Mesodermal cell (in vitro differentiated cells): Measurements from ENCODE around the gene CCDC73. TPM values are rescaled to one million over a fixed set of nuclear protein-coding genes. Genes with fewer than 3 reads are reported as not detected.

Experiments
- H3K27ac ChIP-seq: 2 replicates; pipeline ENCODE4 v1.7.0; 2013; ENCODE audit warnings: mild to moderate bottlenecking, low read depth, low read length, moderate library complexity; ENCODE audit not compliant: severe bottlenecking
- H3K36me3 ChIP-seq: 2 replicates; pipeline ENCODE4 v1.7.1; 2013; ENCODE audit warnings: mild to moderate bottlenecking, low read length, moderate library complexity; ENCODE audit not compliant: control insufficient read depth, insufficient read depth
- H3K4me1 ChIP-seq: one replicate; pipeline ENCODE4 v1.7.1; 2013; ENCODE audit warnings: mild to moderate bottlenecking, low read length; ENCODE audit not compliant: insufficient read depth, control insufficient read depth, poor library complexity, severe bottlenecking
- H3K4me3 ChIP-seq: 2 replicates; pipeline ENCODE4 v1.7.0; 2013; ENCODE audit warnings: low read length, control low read depth, mild to moderate bottlenecking; ENCODE audit not compliant: insufficient read depth, poor library complexity, severe bottlenecking; ENCODE audit errors: extremely low read depth
- H3K9me3 ChIP-seq: 2 replicates; pipeline ENCODE4 v1.7.1; 2013; ENCODE audit warnings: mild to moderate bottlenecking, low read length, moderate library complexity; ENCODE audit not compliant: control insufficient read depth
- WGBS, 2 experiments: methylation state at CpG; one replicate each; pipeline ENCODE4 v1.1.5; 2013; ENCODE audit warnings: missing lambda C conversion rate in 2 of 2; ENCODE audit not compliant: insufficient coverage in 2 of 2; 5-methylcytosine and 5-hydroxymethylcytosine counted together
- polyA plus RNA-seq, 2 experiments: library from polyadenylated mRNA; stranded (reverse); fragments of 50-300 nt; gene quantifications; one replicate each; pipeline ENCODE4 v1.2.3, GENCODE V29; 2013

The CCDC73 gene
- polyA plus RNA-seq (2013, experiment 1 of 2): not detected
- polyA plus RNA-seq (2013, experiment 2 of 2): not detected

DNA sequence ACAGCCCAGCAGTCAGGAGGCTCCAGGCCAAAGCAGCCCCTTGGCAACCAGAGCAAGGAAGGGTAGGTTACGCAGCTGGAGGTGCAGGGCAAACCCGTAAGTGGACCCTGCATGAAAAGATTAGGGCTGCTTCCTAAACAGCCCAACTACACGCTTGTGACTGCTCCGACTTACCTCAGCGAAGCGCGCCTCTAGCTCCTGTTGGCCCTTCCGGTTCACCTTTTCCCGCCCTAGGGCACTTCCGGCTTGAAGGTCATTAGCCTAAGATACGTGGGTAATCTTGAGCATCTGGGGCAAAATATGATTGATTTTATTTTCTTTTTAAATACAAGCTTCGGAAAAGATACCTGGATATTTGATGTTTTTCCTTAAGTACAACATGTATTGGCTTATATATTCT, at the start of gene CCDC73:
Gene CCDC73 (minus strand): TSS at position 224 of the 400 bp plus-strand sequence. CDS start 34,419 bp downstream, outside the sequence.
- H3K4me3 ChIP-seq: no peak within 1 kb of the TSS
- WGBS, 2 experiments: 95 to 96% methylated on average over 8 to 9 of the region's 12 CpGs

DNA sequence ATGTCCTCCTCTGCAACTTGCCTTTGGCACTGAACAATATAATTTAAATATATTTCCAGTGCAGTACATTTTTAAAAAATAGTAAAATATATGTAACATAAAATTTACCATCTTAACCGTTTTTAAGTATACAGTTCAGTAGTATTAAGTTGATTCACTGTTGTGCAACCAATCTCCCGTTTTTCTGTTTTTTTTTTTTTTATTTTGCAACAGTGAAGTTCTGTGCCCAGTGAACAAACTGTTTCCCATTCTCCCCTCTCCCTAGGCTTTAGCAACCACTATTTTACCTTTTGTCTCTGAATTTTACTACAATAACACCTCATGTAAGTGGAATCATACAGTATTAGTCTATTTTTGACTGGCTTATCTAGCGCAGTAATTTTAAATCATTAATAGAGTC, 49.1 kb upstream of the CCDC73 start:
- Histone ChIP-seq H3K36me3 (no peaks in the 10 kb centered on the region), H3K4me3 (no peak overlapping the region), H3K9me3 (no peaks in the 10 kb centered on the region), H3K4me1 (no peaks in the 10 kb centered on the region), H3K27ac (no peak overlapping the region)
- WGBS, 2 experiments: no CpG with 5 or more reads among the region's 3 CpGs

More for the DNA sequence above, at the start of gene CCDC73:
- Histone ChIP-seq H3K9me3 (no peaks in the 10 kb centered on the region), H3K27ac (no peak within 1 kb of the TSS), H3K36me3 (no peaks in the 10 kb centered on the region), H3K4me1 (no peaks in the 10 kb centered on the region)

DNA sequence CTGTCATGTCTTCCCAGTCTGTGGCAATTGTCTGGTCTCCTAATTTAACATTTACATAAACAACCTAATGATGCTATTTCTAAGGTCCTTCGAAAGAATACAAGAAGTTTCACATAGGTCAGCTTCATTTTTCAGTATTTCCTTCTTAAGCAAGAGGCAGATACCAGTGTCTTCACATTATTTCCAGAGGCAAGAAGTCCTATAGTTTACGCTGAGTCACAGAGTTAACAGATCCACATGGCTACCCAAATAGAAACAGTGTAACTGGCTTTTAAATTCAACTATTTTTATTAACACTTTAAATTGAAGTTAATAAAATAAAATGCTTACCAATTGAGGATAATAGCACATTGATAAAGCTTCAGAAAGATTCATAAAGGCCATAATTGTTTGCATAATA, 46.1 kb upstream of the CCDC73 start:
- H3K36me3 ChIP-seq: no peaks in the 10 kb centered on the region
- H3K4me1 ChIP-seq: no peaks in the 10 kb centered on the region
- no peak overlapping the region for H3K4me3 ChIP-seq
- whole genome bisulfite sequencing, 2 experiments: 83 to 100% methylated on average over 1 to 2 of the region's 2 CpGs
- H3K9me3 ChIP-seq: no peaks in the 10 kb centered on the region
- H3K27ac ChIP-seq: no peak overlapping the region

DNA sequence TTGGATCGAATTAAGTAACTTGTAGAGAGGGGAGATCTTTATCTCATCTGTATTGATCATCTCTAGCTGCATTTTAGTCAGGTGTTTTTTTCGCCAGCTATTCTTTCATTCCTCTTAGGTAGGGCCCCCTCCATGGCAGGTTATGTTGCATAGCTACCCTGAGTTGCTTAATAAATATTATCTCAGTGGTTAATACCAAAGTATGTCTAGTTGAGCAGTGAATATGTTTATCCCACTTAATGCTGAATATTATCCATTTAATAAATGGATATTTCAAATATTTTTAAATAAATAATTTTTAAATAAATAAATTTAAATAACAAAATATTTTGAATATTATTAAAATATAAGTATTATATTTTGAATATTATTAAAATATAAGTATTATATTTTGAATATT, 44.8 kb upstream of the CCDC73 start:
- WGBS, 2 experiments: no CpG with 5 or more reads among the region's 2 CpGs
- H3K9me3 ChIP-seq: no peaks in the 10 kb centered on the region
- H3K4me1 ChIP-seq: no peaks in the 10 kb centered on the region
- no peaks in the 10 kb centered on the region for H3K36me3 ChIP-seq
- no peak overlapping the region for H3K4me3 ChIP-seq
- no peak overlapping the region for H3K27ac ChIP-seq

DNA sequence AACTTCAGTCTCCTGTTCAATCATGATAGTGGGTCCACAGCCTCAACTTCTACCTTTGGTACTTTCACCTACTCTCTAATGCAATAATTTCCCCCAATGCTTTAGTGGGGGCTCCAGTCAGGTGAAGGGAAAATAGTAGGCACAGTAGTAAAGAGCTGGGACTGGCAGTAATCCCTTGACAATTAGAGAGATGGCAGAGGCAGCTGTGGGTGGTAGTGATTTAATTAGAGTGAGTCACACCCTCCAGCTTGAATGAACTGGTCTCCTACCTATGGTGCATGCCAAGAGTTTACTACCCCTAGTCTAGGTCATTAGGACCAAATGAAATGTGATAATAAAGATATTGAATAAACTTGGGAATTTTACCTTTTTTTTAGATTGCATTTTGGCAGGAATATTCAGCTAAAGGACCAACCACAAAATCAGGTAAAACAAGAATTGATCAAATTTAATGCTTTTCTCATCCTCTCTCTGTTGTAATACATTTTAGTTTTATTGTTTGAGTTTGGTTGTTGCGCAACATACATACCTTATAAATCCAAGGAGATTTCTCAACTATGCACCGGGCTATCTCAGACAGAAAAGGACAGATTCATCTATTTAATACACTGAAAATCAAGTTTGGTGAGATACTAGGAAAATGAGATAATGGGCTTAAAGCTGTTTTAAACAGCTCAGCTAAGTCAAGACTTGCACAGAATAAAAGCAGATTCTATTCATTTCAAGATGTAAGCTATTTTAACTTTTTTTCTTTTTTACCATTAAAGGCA, 44.2 kb upstream of the CCDC73 start:
- no peaks in the 10 kb centered on the region for H3K4me1 ChIP-seq
- no CpG with 5 or more reads among the region's 2 CpGs for WGBS, 2 experiments

DNA sequence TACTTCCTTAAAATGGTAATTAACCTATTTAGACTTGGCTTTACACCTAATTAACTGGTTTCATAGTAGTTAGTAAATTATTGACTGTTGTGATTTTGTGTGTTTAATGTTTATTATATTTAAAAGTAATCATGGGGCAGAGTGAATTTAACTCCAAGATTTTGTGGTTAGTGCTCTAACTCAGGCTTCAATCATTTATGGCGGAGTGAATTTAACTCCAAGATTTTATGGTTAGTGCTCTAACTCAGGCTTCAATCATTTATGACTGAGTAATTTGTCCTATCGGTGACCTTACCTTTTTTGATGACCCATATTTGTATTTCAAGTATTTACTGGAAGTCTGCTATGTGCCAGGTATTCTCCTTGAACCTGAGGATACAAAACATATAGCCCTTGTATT, 42.5 kb upstream of the CCDC73 start:
- no peak overlapping the region for H3K27ac ChIP-seq
- 100% methylated on average over 1 of the region's 2 CpGs for WGBS, 2 experiments
- H3K4me1 ChIP-seq: no peaks in the 10 kb centered on the region
- H3K9me3 ChIP-seq: no peaks in the 10 kb centered on the region
- no peaks in the 10 kb centered on the region for H3K36me3 ChIP-seq
- H3K4me3 ChIP-seq: no peak overlapping the region

More for the DNA sequence above, 44.2 kb upstream of the CCDC73 start:
- no peaks in the 10 kb centered on the region for H3K36me3 ChIP-seq
- no peak overlapping the region for H3K27ac ChIP-seq
- no peaks in the 10 kb centered on the region for H3K9me3 ChIP-seq
- H3K4me3 ChIP-seq: no peak overlapping the region

DNA sequence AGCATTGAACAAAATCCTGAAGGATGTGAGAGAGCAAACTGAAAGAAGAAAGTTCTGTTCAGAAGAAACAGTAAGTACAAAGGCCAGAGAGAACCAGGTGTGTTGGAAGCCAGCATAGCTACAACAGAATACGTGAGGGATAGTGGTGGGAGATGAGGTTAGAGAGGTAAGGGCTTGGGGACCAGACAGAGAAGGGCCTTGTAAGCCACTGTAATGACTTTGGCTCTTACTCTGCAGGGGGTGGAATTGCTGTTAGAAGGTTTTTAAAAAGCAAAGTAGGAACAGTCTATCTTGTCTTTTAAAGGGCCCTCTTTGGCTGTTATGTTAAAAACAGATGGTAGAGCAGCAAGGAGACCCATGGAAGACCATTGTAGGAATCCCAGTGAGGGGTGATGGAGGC, 39.5 kb upstream of the CCDC73 start:
- WGBS, 2 experiments: 87 to 91% methylated on average over 1 of the region's 1 CpG
- no peaks in the 10 kb centered on the region for H3K36me3 ChIP-seq
- H3K4me3 ChIP-seq: no peak overlapping the region
- H3K27ac ChIP-seq: no peak overlapping the region
- no peaks in the 10 kb centered on the region for H3K9me3 ChIP-seq
- no peaks in the 10 kb centered on the region for H3K4me1 ChIP-seq

DNA sequence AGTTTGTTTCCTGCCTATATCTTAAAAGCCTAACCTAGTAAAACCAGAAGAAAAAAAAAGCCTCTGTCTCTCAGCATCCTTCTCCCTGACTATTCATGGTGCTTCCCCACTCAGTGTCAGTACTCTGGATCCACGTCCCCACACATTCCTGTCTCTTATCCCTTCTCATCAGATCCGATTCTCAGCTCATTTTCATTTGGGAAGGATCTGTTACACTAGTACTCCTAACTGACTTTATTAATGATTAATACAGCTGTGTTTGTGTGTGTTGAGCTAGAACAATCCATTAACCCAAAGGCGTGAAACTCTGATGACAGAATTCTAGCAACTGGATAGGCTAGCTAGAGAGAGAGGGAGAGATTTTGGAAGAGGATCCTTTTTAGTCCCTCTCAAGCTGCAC, 36.8 kb upstream of the CCDC73 start:
- H3K4me1 ChIP-seq: no peaks in the 10 kb centered on the region
- 63% methylated on average over 1 of the region's 3 CpGs; no CpG with 5 or more reads in 1 of the 2 experiments for WGBS, 2 experiments

DNA sequence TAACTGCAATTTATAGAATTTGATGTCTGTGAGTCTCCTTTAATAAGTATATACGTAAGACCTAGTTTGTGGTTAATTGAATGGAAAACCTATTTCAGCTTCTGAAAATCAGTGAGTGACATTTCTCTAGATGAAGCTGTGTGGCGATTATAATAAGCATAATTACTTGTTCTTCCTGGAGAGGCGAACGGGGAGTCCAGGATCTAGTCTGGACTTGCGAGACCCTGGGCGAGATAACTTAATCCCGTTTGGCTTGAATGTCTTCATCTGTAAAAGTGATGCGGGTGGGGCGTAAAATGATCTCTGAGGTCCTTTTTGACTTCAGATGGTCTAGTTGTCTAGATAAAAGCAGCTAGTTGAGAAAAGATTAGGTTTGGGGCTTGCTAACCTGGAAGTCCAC, 36.3 kb upstream of the CCDC73 start:
- no peaks in the 10 kb centered on the region for H3K9me3 ChIP-seq
- no peaks in the 10 kb centered on the region for H3K4me1 ChIP-seq
- WGBS, 2 experiments: 86 to 97% methylated on average over 8 of the region's 9 CpGs
- H3K4me3 ChIP-seq: no peak overlapping the region
- H3K36me3 ChIP-seq: no peaks in the 10 kb centered on the region
- H3K27ac ChIP-seq: no peak overlapping the region

More for the DNA sequence above, 36.8 kb upstream of the CCDC73 start:
- no peak overlapping the region for H3K27ac ChIP-seq
- H3K4me3 ChIP-seq: no peak overlapping the region
- H3K9me3 ChIP-seq: no peaks in the 10 kb centered on the region
- no peaks in the 10 kb centered on the region for H3K36me3 ChIP-seq

DNA sequence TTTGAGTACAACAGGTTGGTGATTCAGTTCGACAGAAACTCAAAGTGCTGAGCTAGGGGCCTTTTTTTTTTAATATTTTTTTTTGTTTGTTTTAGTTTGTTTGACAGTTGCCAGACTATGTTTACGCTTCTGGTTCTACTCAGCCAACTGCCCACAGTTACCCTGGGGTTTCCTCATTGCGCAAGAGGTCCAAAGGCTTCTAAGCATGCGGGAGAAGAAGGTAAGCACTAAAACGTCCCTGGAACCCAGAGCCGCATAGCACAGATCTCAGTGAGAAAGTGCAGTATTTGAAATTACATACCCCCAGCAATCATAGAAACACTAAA, 35.9 kb upstream of the CCDC73 start:
- Histone ChIP-seq H3K27ac (no peak overlapping the region), H3K4me1 (no peaks in the 10 kb centered on the region), H3K9me3 (no peaks in the 10 kb centered on the region), H3K36me3 (no peaks in the 10 kb centered on the region), H3K4me3 (peak overlapping the region; percentile 45)
- 57 to 77% methylated on average over 2 to 3 of the region's 6 CpGs for WGBS, 2 experiments

DNA sequence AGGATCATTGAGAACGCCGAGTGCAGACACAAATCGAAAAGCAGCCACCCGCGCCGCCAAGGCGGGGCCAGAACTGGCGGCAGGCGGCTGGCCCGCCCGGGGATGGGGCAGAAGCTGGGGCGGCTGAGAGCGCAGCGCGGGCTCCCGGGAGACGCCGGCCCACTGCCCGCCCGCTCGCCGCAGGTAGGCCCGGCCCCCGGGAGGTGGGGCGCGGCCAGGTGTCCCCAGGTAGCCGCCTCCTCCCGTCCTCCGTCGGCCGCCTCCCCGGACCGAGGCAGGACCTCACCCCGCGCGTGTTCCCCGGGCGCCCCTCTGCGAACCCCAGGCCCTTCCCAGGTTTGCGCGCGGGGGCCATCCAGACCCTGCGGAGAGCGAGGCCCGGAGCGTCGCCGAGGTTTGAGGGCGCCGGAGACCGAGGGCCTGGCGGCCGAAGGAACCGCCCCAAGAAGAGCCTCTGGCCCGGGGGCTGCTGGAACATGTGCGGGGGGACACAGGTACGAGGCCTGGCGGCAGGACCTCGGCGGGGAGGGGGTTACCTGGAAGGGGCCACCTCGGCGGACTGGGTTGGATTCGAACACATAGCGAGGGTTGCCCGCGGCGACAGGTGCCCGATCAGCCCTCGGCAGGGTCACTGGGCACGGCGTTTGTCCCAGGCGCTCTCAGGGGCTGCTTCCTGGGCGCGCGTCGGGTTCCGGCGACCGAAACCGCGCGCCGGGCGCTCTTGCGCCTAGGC, 35.4 kb upstream of the CCDC73 start, which contains the start of gene PRRG4:
Gene PRRG4 (plus strand): TSS at position 248 of the 733 bp plus-strand sequence. CDS start 603 bp downstream, outside the sequence.
- H3K4me3 ChIP-seq: peak within 1 kb of the TSS; percentile 45
- H3K36me3 ChIP-seq: no peaks in the 10 kb centered on the region
- no peak within 1 kb of the TSS for H3K27ac ChIP-seq
- H3K9me3 ChIP-seq: no peaks in the 10 kb centered on the region
- 4 to 6% methylated on average over 48 to 73 of the region's 85 CpGs for WGBS, 2 experiments
- H3K4me1 ChIP-seq: no peaks in the 10 kb centered on the region
